ENCODE data around the gene ARMC7. TPM values are rescaled to one million over a fixed set of nuclear protein-coding genes. Genes with fewer than 3 reads are reported as not detected.

Gene ARMC7
- total and polyA plus RNA-seq, 10 of the 15 experiments (the other 5 are each of a cell fraction or from before 2014, with no cell fraction given), result 1.5 to 19.8 (median 6.3) TPM

GRCh38 chr17:75113798-75114551, 4.2 kb downstream of the ARMC7 start (continued):
- TF ChIP-seq ZBTB11 (CRISPR knock-in tag; IDR thresholded peaks at IDR 0.05) (no peak), USF1 (IDR thresholded peaks at IDR 0.05; ENCODE audit: borderline replicate concordance, extremely low read length, insufficient read depth, low read depth, low read length) (no peak), IRF3 (IDR thresholded peaks at IDR 0.05) (no peak), SMC3 (IDR thresholded peaks at IDR 0.05; ENCODE audit: borderline replicate concordance, low read length) (peak; percentile 90), ATF2 (IDR thresholded peaks at IDR 0.05; ENCODE audit: low read length) (no peak), MEF2A (IDR thresholded peaks at IDR 0.05; ENCODE audit: insufficient read depth, low read depth, low read length) (no peak), HSF1 (IDR thresholded peaks at IDR 0.05; ENCODE audit: low read depth, low read length) (no peak), ZBTB4 (CRISPR knock-in tag; IDR thresholded peaks at IDR 0.05) (no peak), BRCA1 (IDR thresholded peaks at IDR 0.05; ENCODE audit: low read depth, low read length) (no peak), ZSCAN29 (IDR thresholded peaks at IDR 0.05) (no peak), NFYA (IDR thresholded peaks at IDR 0.05; ENCODE audit: borderline replicate concordance, low read depth, low read length) (no peak), KAT2A (conservative IDR thresholded peaks at IDR 0.05; ENCODE audit: control insufficient read depth, low read depth, low read length) (no peak), JUND (IDR thresholded peaks at IDR 0.05; ENCODE audit: low read depth, low read length) (no peak), SIN3A (IDR thresholded peaks at IDR 0.05; ENCODE audit: low read depth, low read length) (peak; percentile 54; the same call in 1 of the 2 replicates), IKZF2 (IDR thresholded peaks at IDR 0.05) (peak; percentile 68 to 70), SREBF1 (IDR thresholded peaks at IDR 0.05; ENCODE audit: low read length) (no peak), NR2F1 (conservative IDR thresholded peaks at IDR 0.05) (no peak), DPF2 (IDR thresholded peaks at IDR 0.05) (no peak; the same call in 1 of the 2 replicates)

Data from GM12878 (cell line).